SJCRH30 (cell line): ENCODE measurements around the gene XPNPEP3. TPM values are rescaled to one million over a fixed set of nuclear protein-coding genes. Genes with fewer than 3 reads are reported as not detected.
"Not testable (repeated sequence)": the region's sequence is repeated elsewhere in the genome, so short reads cannot be mapped to it uniquely, and the experiment has no call there.

Experiments
- DNase-seq, 2 experiments: peaks; one replicate each; pipeline ENCODE4 v3.0.0-alpha.2; 2015 to 2020
- H3K27ac ChIP-seq: fragments of 250-450 bp; sonication (Bioruptor Pico); 2 replicates; pipeline ENCODE4 v1.5.1; 2020; ENCODE audit warnings: mild to moderate bottlenecking, moderate library complexity
- H3K27me3 ChIP-seq: fragments of 250-450 bp; sonication (Bioruptor Pico); 2 replicates; pipeline ENCODE4 v1.5.1; 2020; ENCODE audit warnings: mild to moderate bottlenecking, moderate library complexity
- H3K36me3 ChIP-seq: fragments of 250-450 bp; sonication (Bioruptor Pico); 2 replicates; pipeline ENCODE4 v1.5.1; 2020; ENCODE audit warnings: mild to moderate bottlenecking, moderate library complexity
- H3K4me1 ChIP-seq: fragments of 250-450 bp; sonication (Bioruptor Pico); 2 replicates; pipeline ENCODE4 v1.5.1; 2020; ENCODE audit warnings: mild to moderate bottlenecking, moderate library complexity
- H3K4me3 ChIP-seq: fragments of 250-450 bp; sonication (Bioruptor Pico); 2 replicates; pipeline ENCODE4 v1.5.1; 2020; ENCODE audit warnings: mild to moderate bottlenecking, moderate library complexity
- H3K9me3 ChIP-seq: fragments of 250-450 bp; sonication (Bioruptor Pico); replicated peaks from 2 replicates; pipeline ENCODE4 v1.5.1; 2020; ENCODE audit warnings: mild to moderate bottlenecking, moderate library complexity
- total RNA-seq: library from RNA; depleted of rRNA; stranded (reverse); fragments of >200 nt; shearing (Covaris generic); gene quantifications from 2 replicates; pipeline ENCODE4 v1.2.3, GENCODE V29; 2014

XPNPEP3 gene
- total RNA-seq, 1 experiment from 2014 or later, result 18.2 TPM

DNA sequence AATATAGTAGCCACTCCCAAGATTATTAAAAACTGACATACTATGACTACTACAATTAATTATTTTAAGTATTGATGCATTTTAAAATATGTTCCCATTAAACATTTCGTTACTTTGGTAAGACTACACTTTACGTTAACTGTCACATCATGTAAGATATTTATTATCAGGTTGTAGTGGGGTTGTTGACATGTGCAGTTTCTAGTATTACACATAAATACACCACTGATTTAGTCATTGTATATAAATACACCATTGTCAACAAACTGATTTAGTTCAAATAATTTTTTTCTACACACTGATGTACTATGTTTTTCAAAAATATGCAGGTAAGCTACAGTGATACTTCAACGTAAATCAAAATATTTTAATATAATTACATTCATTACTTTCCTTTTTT, 12.0 kb upstream of the XPNPEP3 start:
- no peaks in the 10 kb centered on the region for H3K27me3 ChIP-seq
- DNase-seq, result no peak
- H3K36me3 ChIP-seq, result peaks cover 81% of the 10 kb centered on the region
- H3K9me3 ChIP-seq, result no peaks in the 10 kb centered on the region
- no peak overlapping the region for H3K4me3 ChIP-seq
- H3K4me1 ChIP-seq, result 0 out of 2 replicates have a peak, but pooled peaks cover 3% of the 10 kb centered on the region
- H3K27ac ChIP-seq, result no peak overlapping the region

GRCh38 chr22:40845816-40846215, 11.1 kb upstream of the XPNPEP3 start:
- not testable (repeated sequence) for H3K9me3 ChIP-seq, H3K27me3 ChIP-seq, H3K4me1 ChIP-seq, H3K27ac ChIP-seq, H3K4me3 ChIP-seq, DNase-seq
- peaks cover 75% of the 10 kb centered on the region for H3K36me3 ChIP-seq

DNA sequence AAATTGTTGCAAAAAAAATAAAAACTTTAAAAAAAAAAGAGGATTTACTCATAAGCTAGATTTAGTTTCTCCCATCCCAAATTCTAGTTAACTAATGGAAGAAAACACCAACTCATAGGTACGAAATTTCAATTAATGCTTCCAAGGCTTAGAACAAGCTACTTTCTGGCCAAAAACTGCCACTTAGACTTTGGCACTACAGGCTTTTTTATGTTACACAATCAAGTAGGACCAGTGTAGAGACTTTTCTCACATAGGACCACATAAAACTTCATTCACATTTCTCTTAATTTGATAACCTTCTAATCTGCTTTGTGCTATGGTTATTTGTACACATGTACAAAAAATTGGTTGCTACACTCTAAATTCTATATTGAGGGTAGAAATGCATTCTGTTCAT, 3.6 kb upstream of the XPNPEP3 start:
- Histone ChIP-seq H3K9me3 (no peaks in the 10 kb centered on the region), H3K27ac (no peak overlapping the region), H3K27me3 (no peaks in the 10 kb centered on the region), H3K4me1 (peaks cover 6% of the 10 kb centered on the region; the same call in 1 of the 2 replicates), H3K4me3 (no peak overlapping the region), H3K36me3 (peaks cover 23% of the 10 kb centered on the region)
- no peak for DNase-seq

DNA sequence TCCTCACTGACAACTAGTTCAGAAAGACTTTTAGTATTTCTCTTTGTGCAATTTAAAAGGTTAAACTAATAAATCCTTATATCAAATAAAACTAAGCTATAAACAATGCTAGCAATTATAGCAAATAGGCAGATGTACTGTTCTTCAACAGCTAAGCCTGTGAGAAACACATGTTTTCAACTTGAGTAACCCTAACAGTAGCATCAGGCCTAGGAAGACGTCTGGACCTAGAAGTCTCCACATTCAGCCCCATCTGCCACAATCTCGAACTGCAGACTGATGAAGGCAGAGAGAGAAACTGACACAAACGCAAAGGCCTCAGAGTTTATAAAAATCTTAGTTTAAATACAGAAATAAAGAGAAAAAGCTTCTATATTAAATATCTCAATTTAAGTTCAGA, 3.0 kb upstream of the XPNPEP3 start:
- H3K27ac ChIP-seq, result no peak overlapping the region
- DNase-seq, result peak in 1 of 2 experiments; percentile 4
- peaks cover 16% of the 10 kb centered on the region for H3K36me3 ChIP-seq
- no peaks in the 10 kb centered on the region for H3K9me3 ChIP-seq
- H3K4me3 ChIP-seq, result no peak overlapping the region
- peaks cover 6% of the 10 kb centered on the region; the same call in 1 of the 2 replicates for H3K4me1 ChIP-seq
- H3K27me3 ChIP-seq, result no peaks in the 10 kb centered on the region

DNA sequence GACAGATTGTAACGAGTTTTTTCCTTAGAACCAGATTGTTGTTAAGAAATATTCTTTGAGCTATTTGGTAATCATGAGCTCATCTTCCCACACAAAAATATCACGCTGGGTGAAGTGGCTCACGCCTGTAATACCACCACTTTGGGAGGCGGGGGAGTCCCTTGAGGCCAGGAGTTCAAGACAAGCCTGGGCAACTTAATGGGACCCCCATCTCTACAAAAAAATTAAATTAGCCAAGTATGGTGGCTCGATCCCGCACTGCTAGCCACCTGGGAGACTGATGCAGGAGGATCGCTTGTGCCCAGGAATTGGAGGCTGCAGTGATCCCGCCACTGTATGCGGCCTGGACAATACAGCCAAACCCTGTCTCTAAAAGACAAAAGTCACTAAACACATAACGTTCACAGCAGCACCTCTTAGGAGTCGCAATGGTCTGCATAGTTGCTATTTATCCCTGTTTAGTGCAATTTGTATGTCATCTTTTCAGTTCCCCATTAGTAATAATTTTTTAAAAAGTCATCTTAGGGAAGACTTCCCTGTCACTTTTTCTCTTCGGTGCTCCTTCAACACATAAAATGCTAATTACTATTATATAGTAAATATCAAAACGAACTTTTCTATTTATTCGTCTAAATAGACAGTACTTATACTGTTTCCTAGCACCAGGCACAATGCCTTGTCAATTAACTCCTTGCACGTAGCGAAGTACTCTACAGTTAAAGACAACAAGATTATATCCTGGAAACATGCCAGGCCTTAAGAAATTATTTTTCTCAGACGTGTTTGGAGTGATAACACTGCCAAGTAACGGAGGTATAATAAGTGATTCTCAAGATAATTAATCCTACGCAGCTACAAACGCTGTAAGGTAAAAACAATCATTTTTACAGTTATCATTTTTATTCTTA, 1.6 kb upstream of the XPNPEP3 start:
- Histone ChIP-seq H3K27ac (peak overlapping the region; percentile 99; the same call in 1 of the 2 replicates), H3K4me3 (peak overlapping the region; percentile 81), H3K36me3 (peaks cover 5% of the 10 kb centered on the region), H3K4me1 (peaks cover 6% of the 10 kb centered on the region; the same call in 1 of the 2 replicates), H3K9me3 (no peaks in the 10 kb centered on the region), H3K27me3 (no peaks in the 10 kb centered on the region)
- DNase-seq, result peak in 1 of 2 experiments; percentile 5

DNA sequence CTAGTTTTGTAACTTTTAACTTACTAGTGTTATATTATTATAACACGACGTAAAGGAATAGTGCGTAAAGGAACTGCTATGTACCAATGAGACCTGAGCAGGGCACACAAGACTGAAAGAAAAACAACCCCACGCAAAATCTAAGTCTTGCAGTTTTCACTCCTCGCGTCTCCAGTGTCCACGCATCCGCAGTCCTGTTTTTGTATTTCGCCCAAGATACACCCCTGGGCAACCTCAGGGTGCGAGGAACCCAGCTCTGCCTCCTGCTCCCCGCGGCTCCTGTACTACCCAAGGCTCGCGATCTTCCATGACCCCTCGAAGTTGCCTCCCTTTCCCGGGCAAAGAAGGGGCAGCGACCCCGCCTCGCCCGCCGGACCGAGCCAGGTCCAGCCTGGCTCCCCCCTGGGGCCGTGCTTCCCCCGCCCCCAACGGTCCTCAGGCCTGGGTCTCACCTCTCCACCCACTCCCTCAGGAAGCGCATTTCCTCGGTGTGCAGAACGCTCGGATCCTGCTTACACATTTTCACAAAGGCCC, 902 bp upstream of the XPNPEP3 start:
- H3K36me3 ChIP-seq, result peaks cover 5% of the 10 kb centered on the region; the same call in 1 of the 2 replicates

GRCh38 chr22:40857309-40857855, 434 bp downstream of the XPNPEP3 start:
- Histone ChIP-seq H3K9me3 (no peaks in the 10 kb centered on the region), H3K27ac (peak overlapping the region; percentile 99), H3K4me1 (peaks cover 6% of the 10 kb centered on the region; the same call in 1 of the 2 replicates), H3K36me3 (peaks cover 5% of the 10 kb centered on the region), H3K27me3 (no peaks in the 10 kb centered on the region), H3K4me3 (peak overlapping the region; percentile 81)
- DNase-seq, result no peak

More for the DNA sequence above, 902 bp upstream of the XPNPEP3 start:
- Histone ChIP-seq H3K27me3 (no peaks in the 10 kb centered on the region), H3K4me3 (peak overlapping the region; percentile 81), H3K9me3 (no peaks in the 10 kb centered on the region), H3K27ac (peak overlapping the region; percentile 99), H3K4me1 (peaks cover 6% of the 10 kb centered on the region; the same call in 1 of the 2 replicates)
- DNase-seq, result peak; percentile 35 to 49

- Histone ChIP-seq H3K27ac (no peak within 1 kb of the TSS), H3K4me1 (peaks cover 5% of the 10 kb centered on the region; the same call in 1 of the 2 replicates), H3K9me3 (no peaks in the 10 kb centered on the region), H3K27me3 (no peaks in the 10 kb centered on the region), H3K36me3 (no peaks in the 10 kb centered on the region; the same call in 1 of the 2 replicates), H3K4me3 (no peak within 1 kb of the TSS)
- no peak for DNase-seq
These were observed 5.1 kb downstream of the XPNPEP3 start, which contains the start of gene DNAJB7 for GRCh38 chr22:40862013-40862412. Gene DNAJB7 (minus strand): TSS chr22:40862113. CDS start chr22:40861994, 119 bp downstream.

DNA sequence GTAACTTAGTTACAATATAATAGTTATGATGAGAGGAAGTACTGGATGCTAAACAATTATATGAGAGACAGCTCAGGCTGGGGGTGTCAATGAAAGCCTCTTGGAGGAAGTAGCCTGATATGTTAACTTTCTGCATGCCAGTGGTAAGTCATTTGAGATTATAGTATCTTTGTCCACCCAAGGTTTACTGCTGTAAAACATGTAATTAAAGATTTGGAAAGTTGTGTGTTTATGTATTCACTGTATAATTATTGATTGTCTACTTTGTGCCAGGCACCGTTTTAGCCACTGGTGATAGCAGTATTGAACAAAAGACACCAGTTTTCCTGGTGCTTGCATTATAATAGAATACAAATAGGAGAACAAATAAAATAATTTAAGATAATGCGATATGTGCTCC, 5.6 kb downstream of the XPNPEP3 start:
- no peak overlapping the region for H3K4me3 ChIP-seq
- no peak overlapping the region for H3K27ac ChIP-seq
- H3K9me3 ChIP-seq, result no peaks in the 10 kb centered on the region
- H3K27me3 ChIP-seq, result no peaks in the 10 kb centered on the region
- DNase-seq, result no peak
- H3K36me3 ChIP-seq, result no peaks in the 10 kb centered on the region; the same call in 1 of the 2 replicates
- H3K4me1 ChIP-seq, result peaks cover 5% of the 10 kb centered on the region; the same call in 1 of the 2 replicates

GRCh38 chr22:40867109-40867508, 10.2 kb downstream of the XPNPEP3 start:
- Histone ChIP-seq H3K27ac (no peak overlapping the region), H3K27me3 (no peaks in the 10 kb centered on the region), H3K36me3 (no peaks in the 10 kb centered on the region; the same call in none of the 2 replicates), H3K4me3 (no peak overlapping the region), H3K4me1 (peaks cover 5% of the 10 kb centered on the region; the same call in 1 of the 2 replicates), H3K9me3 (no peaks in the 10 kb centered on the region)
- DNase-seq, result no peak

DNA sequence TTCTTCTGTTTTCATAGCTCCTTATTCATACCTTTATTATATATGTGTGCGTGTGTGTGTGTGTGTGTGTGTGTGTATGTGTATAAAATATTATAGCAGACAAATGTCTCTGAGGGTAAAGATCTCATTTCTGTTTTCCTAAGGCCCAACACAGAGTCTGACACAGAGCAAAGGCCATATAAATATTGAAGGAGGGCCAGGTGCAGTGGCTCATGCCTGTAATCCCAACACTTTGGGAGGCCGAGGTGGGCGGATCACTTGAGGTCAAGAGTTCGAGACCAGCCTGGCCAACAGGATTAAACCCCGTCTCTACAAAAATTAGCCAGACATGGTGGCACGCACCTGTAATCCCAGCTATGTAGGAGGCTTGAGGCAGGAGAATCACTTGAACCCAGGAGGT, 11.4 kb downstream of the XPNPEP3 start:
- not testable (repeated sequence) for H3K4me3 ChIP-seq, H3K27ac ChIP-seq, H3K4me1 ChIP-seq, H3K36me3 ChIP-seq, DNase-seq, H3K9me3 ChIP-seq, H3K27me3 ChIP-seq

GRCh38 chr22:40874016-40874415, 17.1 kb downstream of the XPNPEP3 start:
- Histone ChIP-seq H3K27ac (no peak overlapping the region), H3K4me3 (no peak overlapping the region), H3K9me3 (no peaks in the 10 kb centered on the region), H3K4me1 (no peaks in the 10 kb centered on the region), H3K36me3 (peaks cover 2% of the 10 kb centered on the region; the same call in 1 of the 2 replicates), H3K27me3 (no peaks in the 10 kb centered on the region)
- DNase-seq, result no peak

DNA sequence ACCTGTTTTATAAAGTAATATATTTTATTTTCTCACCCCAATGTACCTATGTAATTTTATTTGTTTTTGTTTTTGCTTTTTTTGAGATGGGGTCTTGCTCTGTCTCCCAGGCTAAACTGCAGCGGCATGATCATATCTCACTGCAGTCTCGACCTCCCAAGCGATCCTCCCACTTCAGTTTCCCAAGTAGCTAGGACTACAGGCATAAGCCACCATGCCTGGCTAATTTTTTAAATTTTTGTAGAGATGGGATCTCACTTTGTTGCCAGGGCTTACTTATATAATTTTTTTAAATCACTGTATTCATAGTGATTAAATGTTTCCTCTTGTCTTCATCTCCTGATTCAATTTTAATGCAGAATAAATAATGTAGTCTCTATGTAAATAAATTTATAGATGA, 18.2 kb downstream of the XPNPEP3 start:
- Histone ChIP-seq H3K9me3 (no peaks in the 10 kb centered on the region), H3K4me3 (no peak overlapping the region), H3K27ac (no peak overlapping the region), H3K27me3 (no peaks in the 10 kb centered on the region), H3K36me3 (peaks cover 2% of the 10 kb centered on the region; the same call in 1 of the 2 replicates), H3K4me1 (no peaks in the 10 kb centered on the region)
- DNase-seq, result no peak

GRCh38 chr22:40876907-40877306, 20.0 kb downstream of the XPNPEP3 start:
- Histone ChIP-seq H3K27me3 (no peaks in the 10 kb centered on the region), H3K4me1 (no peaks in the 10 kb centered on the region), H3K9me3 (no peaks in the 10 kb centered on the region), H3K36me3 (peaks cover 3% of the 10 kb centered on the region; the same call in 1 of the 2 replicates), H3K27ac (no peak overlapping the region), H3K4me3 (no peak overlapping the region)
- no peak for DNase-seq

- H3K4me3 ChIP-seq, result no peak overlapping the region
- no peak overlapping the region for H3K27ac ChIP-seq
- H3K4me1 ChIP-seq, result no peaks in the 10 kb centered on the region
- H3K27me3 ChIP-seq, result no peaks in the 10 kb centered on the region
- no peaks in the 10 kb centered on the region for H3K9me3 ChIP-seq
- H3K36me3 ChIP-seq, result peaks cover 4% of the 10 kb centered on the region; the same call in 1 of the 2 replicates
- DNase-seq, result no peak
These were observed 20.5 kb downstream of the XPNPEP3 start for GRCh38 chr22:40877488-40877887.
